ENCODE measurements around the gene MACROD2.

- no peak for TF ChIP-seq CTCF (IDR thresholded peaks at IDR 0.05; ENCODE audit: poor library complexity, severe bottlenecking)
- no peak for TF ChIP-seq EZH2 (IDR thresholded peaks at IDR 0.05; ENCODE audit: borderline replicate concordance, insufficient read depth, low read length, poor library complexity, severe bottlenecking)
- no peak for TF ChIP-seq EP300 (conservative IDR thresholded peaks at IDR 0.05; ENCODE audit: poor library complexity, severe bottlenecking)
- no peak for TF ChIP-seq SMC3 (conservative IDR thresholded peaks at IDR 0.05; ENCODE audit: poor library complexity)
Measured at GRCh38 chr20:15195378-15195777, 1200.1 kb downstream of the MACROD2 start.
